Measurements from ENCODE around the gene HOXD11.

HOXD11 gene

GRCh38 chr2:176081837-176082524 lies 25.1 kb upstream of the HOXD11 start:
- no peak for DNase-seq

GRCh38 chr2:176082525-176082823 lies 24.6 kb upstream of the HOXD11 start:
- DNase-seq, result no peak

- DNase-seq, result no peak
Measured at GRCh38 chr2:176082824-176083751, 24.0 kb upstream of the HOXD11 start.

GRCh38 chr2:176083796-176084261 lies 23.3 kb upstream of the HOXD11 start, which contains the start of gene EVX2:
Gene EVX2, minus strand, starts transcription at chr2:176083962. Its CDS starts 186 bp downstream, at chr2:176083776.
- no peak for DNase-seq

GRCh38 chr2:176084611-176085119 lies 22.4 kb upstream of the HOXD11 start:
- DNase-seq, result no peak

GRCh38 chr2:176085120-176085788 lies 21.8 kb upstream of the HOXD11 start:
- DNase-seq, result no peak

GRCh38 chr2:176085861-176086771 lies 21.0 kb upstream of the HOXD11 start:
- DNase-seq, result no peak

- no peak for DNase-seq
Measured at GRCh38 chr2:176087330-176088047, 19.6 kb upstream of the HOXD11 start.

- no peak for DNase-seq
Measured at GRCh38 chr2:176088048-176088936, 18.8 kb upstream of the HOXD11 start.

GRCh38 chr2:176088937-176089842 lies 17.9 kb upstream of the HOXD11 start:
- no peak for DNase-seq

- no peak for DNase-seq
Measured at GRCh38 chr2:176089843-176090395, 17.2 kb upstream of the HOXD11 start.

GRCh38 chr2:176090862-176091261 lies 16.2 kb upstream of the HOXD11 start:
- DNase-seq, result no peak

GRCh38 chr2:176091329-176092258 lies 15.5 kb upstream of the HOXD11 start:
- DNase-seq, result no peak

- DNase-seq, result no peak
Measured at GRCh38 chr2:176092270-176093144, 14.6 kb upstream of the HOXD11 start, which contains the start of gene HOXD13. Gene HOXD13, plus strand, starts transcription at chr2:176092721. Its CDS starts 170 bp downstream, at chr2:176092891.

GRCh38 chr2:176093145-176093897 lies 13.8 kb upstream of the HOXD11 start:
- DNase-seq, result no peak

- DNase-seq, result no peak
Measured at GRCh38 chr2:176093898-176094249, 13.2 kb upstream of the HOXD11 start.

Data from cerebellar nuclear complex (tissue), 1 donor.